ENCODE data around the gene NELL1.
"Not testable (repeated sequence)": the region's sequence is repeated elsewhere in the genome, so short reads cannot be mapped to it uniquely, and the experiment has no call there.

The NELL1 gene

DNA sequence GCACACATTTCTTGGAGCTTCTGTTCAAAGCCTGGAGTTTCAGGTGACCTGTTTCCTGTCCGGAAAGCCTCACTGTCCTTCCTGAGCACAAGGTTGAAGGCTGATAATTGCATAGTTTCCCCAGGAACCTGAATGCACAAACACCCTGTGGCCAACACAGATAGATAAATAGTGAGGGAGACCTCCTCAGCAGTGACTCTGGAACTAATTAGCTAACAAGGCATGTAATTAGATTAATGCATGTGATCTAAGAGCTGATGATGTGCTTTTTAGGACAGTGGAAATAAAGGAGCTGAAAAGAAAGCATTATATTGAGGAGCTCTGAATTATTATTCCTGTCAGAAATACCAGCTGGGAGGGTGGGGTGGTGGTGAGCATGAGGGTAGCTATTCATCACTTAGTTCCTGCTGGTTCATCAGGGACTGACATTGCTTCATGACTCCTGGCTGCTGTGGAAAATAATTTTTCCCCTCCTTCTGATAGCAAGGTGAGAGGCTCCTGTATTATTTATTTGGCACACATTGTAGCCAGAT, 101.1 kb downstream of the NELL1 start:
- DNase-seq (ENCODE audit: low spot score): no peak

DNA sequence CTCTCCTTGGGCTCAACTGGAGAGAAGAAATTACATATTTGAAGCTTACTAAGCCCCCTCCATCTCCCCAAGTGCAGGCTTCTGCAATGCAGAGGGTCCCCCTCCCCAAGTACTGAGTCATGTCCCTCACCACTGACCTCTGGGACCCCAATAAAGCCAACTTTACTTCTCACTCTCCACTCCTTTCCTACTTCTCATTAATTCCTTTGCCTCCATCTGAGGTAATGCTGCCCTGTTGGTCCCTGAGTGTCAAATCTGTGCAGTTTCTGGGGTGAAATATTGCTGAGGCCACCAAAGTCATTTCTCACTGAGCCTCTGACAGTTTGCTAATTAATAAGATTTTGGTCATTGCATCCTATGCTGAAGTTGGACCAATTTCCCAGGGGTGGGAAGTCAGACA, 101.6 kb downstream of the NELL1 start:
- DNase-seq (ENCODE audit: low spot score): no peak

DNA sequence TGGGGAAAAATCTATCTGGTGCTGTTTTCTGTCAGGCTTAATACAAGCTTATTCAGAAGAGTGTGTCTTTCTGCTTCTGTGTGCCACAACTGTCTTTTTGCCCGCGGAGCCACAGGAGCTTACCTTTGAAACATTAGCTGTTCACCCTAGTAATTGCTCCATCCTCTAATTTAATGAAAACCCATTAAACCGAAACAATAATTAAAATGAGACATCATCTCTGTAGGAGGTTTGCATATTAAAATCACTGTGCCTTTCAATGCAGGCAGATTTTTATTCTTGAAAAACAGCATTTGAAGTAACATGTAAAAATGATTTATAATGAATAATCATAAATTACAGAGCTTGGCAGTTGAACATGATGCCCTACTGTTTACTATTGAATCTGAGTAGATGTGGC, 102.3 kb downstream of the NELL1 start:
- no peak for DNase-seq (ENCODE audit: low spot score)

DNA sequence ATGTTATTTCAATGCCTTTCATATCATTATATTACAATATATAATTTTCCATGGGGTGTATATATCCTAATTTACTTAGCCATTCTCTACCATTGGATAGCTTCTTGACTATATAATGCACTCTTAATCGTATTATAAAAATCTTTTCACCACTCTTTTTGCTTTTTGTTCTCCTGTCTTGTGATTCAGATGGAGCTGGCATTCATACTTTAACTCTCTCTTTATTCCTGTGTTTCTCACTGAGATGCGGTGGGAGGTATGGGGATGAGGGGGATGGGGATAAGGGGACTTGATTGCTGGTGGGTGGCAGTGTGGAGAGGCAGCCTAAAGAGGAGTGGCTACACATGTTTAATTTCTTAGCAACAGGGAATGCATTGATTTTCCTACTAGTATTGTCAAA, 105.9 kb downstream of the NELL1 start:
- no peak for DNase-seq (ENCODE audit: low spot score)

DNA sequence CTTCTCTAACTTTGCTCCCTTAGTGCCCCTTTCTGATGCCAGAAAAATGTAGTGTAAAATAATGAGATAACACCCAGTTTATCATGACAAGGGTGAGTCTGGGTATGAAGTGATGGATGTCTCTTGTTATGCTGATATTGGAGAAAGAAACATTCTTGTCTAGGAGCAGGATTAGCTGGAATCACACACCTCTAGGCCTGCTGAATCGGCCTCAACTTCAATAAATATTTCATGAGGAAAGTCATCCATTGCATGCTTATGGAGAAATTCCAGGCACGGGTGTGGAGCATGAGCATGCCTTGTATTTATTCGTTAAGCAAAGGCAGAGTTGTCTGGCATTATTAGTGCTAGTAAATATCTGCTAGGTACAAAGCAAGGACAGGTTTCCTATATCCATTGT, 113.4 kb downstream of the NELL1 start:
- no peak for DNase-seq (ENCODE audit: low spot score)

DNA sequence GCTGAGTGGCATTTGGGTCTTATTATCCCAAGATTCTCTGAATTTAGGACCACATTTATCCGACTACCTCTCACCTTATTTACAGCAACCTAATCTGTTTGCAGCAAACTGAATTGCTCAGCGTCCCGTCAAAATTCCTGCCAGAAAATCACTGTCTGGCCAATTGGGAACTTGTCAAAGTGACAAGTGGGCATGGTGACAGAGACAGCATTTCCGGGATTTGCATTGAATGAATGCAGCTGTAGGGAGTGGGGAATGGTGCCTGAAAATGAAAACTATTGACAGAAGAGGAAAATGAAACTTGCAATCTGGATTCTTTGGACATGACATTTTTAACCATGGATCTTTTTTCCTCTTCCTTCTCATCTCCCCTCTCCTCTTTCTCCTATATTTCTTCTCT, 113.8 kb downstream of the NELL1 start:
- no peak for DNase-seq (ENCODE audit: low spot score)

DNA sequence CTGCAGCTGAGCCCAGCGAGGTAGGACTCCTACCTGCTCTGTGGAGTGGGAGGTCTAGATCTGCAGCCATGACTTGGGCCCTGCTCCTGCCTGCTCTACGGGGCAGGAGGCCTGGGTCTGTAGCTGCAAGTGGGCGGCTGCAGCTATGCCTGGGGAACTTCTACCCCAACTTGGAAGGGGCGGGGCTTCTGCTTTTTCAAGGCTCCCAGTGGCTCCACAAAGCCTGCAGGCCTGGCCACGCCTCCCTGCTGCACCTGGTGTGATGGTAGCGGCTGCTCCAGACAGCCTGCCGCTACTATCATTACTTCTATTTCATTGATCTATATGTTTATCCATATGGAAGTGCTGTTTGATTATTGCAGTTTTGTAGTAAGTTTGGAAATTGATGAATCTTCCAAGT, 121.2 kb downstream of the NELL1 start:
- DNase-seq (ENCODE audit: low spot score): no peak

DNA sequence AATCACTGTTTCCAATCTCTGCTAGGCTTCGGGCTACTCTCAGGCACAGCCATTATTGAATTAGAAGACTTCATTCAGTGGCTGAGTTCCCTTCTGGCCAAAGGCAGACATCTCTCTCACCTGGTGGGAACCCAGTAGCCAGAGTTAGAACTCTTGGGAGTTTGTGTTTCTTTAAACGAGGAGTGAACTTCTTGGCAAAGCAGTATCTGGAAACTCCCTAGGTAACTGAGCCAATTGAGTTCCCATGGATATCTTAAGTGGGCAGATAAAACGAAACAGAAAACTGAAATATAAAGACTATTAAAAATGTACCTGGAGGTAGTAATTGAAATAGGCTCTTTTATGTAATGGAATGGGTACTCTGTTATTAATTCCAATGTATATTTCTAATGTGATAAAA, 125.6 kb downstream of the NELL1 start:
- DNase-seq (ENCODE audit: low spot score): no peak

DNA sequence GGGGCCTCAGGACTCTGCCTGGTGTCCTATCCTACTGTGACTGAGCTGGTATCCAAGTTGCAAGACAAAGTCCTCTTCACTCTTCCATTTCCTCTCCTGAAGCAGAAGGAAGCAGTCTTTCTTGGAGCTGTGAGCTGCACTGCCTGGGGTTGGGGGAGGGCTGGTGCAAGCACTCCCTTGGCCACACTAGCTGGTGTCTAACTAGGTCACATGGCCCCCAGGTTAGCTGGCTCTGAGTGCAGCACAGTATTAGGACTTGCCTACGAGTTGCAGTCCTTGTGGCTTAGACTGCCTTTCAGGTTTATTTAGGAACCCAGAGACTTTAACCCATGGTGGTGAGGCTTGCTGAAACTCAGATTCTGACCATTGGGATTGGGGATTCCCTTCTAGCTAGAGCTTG, 138.9 kb downstream of the NELL1 start:
- DNase-seq (ENCODE audit: low spot score): no peak

DNA sequence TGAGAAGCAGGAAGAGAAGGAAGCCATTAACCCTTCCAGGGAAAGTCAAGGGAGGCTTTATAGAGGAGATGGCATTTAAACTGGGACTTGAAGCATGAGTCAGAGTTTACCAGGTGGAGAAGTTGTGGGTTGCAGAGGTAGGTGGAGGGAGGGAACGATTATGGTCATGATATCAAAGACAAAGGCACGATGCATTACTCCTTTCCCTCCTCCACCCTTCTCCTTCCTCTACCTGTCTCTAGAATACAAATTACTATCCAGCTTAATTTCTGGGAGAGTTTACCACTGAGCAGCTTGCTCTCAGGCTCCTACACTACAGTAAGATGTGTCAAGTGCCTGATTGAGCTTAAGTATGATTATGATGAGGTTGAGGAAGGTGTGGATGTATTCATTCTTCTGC, 151.7 kb downstream of the NELL1 start:
- no peak for DNase-seq (ENCODE audit: low spot score)

DNA sequence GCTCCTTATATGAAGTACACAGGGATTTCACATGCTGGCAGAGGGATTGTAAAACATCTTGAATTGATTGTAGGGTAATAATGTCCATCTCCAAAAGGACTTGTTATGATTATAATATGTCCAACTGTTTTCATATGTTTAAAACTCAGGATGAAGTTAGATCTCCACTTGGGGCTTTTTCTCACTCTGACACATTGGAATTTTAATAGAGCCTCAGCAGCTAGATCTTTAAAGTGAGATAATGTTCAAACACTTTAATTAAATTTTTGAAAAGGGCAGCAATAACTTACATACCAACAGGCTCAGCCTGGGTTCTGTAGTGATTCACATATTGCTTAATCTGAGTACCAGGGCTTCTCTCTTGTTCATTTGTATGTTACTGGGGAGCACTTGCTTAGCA, 152.1 kb downstream of the NELL1 start:
- DNase-seq (ENCODE audit: low spot score): no peak

DNA sequence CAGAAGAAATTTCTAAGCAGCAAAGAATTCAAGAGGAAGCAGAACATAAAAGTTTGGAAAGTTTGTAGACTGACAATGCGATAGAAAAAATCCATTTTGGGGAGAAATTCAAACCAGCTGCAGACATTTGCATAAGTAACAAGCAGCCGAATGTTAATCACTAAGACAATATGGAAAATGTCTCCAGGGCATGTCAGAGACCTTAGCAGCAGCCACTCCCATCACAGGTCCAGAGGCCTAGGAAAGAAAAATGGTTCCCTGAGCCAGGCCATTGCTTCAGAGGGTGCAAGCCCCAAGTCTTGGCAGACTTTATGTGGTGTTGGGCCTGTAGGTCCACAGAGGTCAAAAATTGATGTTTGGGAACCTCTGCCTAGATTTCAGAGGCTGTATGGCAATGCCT, 155.4 kb downstream of the NELL1 start:
- DNase-seq (ENCODE audit: low spot score): no peak

DNA sequence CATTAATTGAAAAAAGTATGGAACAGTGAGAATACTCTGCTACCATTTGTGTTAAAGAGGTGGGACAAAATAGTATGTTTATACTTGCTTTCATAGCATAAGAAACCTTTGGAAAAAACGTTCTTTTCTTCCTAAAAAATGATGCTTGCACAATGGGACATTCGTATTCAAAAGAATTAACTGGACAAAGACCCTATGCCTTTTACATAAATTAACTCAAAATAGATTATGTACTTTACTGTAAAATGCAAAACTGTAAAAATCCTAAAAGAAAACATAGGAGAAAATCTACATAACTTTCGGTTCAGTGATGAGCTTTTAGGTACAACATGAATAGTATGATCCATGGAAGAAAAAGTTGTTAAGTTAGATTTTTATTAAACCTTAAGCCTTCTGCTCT, 166.2 kb downstream of the NELL1 start:
- no peak for DNase-seq (ENCODE audit: low spot score)

DNA sequence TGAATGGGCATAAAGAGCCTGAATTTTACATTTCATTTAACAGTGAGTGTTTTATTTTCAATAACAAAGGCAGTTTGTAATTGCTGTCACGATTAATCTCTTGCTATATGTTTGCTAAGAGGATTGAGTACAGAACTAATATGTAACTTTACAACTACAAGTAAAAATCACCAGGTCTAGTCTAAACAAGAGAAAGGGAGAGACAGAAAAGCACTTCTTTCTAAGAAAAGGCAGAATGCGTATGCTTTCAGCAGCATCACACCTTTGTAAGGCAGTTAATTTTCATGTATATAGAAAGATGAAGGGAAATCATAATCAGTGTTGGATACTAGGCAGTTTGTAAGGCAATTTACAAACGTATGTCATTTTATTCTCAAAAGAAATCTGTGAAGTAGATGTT, 169.8 kb downstream of the NELL1 start:
- no peak for DNase-seq (ENCODE audit: low spot score)

DNA sequence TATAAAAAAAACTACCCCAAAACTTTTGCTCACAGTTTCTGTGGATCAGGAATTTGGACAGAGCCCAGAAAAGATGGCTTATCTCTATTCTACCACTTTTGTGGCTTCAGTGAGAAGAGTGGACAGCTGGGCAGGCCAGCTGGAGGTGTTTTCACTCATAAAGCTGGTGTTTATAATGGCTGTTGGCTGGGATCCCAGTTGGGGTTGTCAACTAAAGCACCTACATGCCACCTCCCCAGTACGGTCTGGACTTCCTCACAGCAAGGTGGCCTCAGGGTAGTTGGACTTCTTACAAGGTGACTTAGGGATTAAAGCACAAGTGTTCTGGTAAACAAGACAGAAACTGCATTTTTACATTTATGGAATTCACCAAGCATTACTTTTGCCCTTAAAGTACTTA, 171.0 kb downstream of the NELL1 start:
- no peak for DNase-seq (ENCODE audit: low spot score)

DNA sequence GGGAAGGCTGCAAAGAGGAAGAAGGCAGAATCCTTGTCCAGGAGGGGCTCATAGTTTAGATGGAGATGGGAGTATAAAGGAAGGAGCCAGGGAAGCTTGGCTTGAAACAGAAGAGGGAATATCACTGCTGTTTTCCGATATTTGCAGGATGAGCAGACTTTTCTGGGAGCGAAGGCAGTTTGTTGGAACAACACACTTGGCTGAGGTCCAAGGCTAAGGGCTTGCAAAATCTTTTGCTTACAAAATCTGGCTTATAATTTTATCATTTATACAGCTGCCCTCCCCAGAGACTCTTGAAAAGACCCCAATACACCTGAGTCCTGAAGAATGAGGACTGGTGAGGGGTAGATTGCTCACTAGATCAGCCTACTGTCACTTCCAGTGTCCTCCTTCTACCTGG, 174.8 kb downstream of the NELL1 start:
- no peak for DNase-seq (ENCODE audit: low spot score)

DNA sequence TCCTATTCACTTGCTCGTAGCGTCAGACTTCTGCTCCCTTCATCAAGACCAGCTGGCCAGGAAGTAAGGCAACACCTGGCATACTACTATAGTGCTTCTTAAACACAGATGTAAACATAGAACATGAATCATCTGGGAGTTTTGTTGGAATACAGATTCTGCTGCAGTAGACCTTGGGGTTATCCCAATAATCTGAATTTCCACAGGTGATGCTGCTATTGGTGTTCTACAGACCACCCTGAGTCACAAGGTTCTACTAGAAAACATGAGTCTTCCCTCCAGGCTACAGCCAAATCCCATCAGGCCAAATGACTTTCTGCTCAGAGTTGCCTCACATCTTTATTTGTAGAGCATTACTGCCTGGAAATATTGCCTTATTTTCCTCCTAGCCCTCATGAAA, 175.2 kb downstream of the NELL1 start:
- no peak for DNase-seq (ENCODE audit: low spot score)

DNA sequence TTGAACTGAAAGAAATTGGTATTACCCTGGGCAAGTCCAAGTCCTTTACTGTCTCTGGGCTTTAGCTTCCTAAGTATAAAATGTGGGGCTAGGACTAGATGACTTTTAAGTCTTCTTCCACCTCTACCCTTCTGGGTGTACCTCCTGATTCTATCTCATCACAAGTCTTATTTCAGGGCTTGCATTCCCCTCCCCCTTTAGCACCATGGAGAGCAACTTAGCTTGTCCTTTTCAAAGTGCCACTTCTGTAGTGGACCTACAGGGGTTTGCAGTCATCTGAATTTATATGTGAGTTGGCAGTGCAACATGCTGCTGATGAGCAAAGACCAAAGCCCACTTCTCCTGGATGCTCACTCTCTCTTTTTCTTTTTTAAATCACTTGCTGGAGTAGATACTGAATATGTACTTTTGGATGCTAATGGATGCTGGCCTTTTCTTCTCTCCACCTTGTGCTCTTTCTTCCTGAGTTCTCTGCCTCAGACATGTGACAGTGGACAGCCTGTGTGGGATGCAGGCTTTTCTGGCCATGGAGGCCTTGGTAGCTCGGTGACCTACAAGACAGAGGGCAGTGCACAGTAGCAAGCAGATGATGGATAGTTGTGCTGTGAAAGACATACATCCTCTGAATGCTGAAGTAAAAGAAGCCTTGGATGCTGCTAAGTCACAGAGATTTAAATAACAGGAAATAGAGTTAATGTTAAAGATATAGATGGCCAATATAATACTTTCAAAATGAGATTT, 185.0 kb downstream of the NELL1 start:
- no peak for DNase-seq (ENCODE audit: low spot score)

DNA sequence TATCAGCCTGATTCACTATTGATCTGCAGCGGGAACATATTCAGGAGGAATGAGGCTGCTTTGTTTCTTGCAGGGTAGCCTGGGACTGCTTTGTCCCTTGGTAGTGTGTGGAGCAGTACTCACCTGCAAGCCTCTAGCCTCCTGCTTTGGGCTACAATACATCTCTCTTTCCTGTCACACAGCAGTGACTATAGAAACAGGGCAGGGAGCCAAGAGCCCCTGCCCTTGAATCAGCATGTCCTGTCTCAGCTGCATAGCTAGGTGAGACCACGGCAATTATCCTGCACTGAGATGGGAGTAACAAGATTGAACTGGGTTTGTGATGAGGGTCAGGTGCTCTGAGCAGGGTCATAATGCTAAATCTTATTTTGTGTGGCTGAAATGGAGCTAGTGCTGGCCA, 191.9 kb downstream of the NELL1 start:
- no peak for DNase-seq (ENCODE audit: low spot score)

DNA sequence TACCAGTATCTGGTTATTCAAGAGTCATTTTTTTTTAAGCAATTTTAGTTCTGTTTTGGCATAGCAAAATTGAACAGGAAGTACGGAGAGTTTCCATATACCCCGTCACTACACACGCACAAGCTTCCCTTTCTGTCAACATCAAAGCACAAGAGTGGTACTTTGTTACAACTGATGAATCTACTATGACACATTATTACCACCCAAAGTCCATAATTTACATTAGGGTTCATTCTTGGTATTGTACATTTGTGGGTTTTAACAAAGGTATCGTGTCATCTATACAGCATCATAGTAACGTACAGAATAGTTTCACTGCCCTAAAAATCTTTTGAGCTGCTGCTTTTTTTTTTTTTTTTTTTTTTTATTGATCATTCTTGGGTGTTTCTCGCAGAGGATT, 192.9 kb downstream of the NELL1 start:
- DNase-seq (ENCODE audit: low spot score): not testable (repeated sequence)

DNA sequence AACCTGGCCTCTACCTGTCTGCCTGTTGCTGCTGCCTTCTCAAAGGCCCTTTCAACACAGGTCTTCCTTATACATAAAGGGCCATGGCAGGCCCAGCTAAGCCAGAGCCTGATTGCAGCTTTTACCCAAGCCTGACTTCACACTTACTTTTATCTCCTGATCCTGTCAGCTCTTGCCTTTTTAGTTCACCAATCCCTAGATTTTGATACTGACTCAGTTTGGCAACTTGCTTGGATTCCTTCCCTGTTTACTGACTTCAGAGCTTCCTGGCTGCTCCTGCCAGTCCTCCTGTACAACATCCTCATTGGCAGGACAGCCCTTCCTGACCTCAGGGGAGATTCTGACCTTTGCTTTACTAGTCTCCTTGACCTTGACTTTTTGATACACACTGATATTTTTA, 195.2 kb downstream of the NELL1 start:
- no peak for DNase-seq (ENCODE audit: low spot score)

DNA sequence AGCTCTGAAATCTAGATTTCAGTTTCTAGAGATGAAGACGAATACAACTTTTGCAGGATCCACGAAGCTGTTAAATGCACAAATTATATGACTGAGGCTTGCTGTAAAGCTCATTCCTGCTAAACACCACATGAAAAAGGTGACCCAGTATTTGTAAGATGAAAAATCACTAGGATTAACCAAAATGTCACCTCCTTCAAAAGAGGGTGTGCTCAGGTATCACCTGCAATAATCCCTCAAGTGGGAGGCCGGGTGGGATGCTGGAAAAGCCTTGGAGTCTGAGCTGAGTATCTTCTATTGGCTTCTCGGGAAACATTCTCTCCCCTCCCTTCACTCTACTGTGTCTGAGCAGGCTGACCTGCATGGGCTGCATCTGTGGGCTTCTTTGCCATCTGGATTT, 195.8 kb downstream of the NELL1 start:
- no peak for DNase-seq (ENCODE audit: low spot score)

DNA sequence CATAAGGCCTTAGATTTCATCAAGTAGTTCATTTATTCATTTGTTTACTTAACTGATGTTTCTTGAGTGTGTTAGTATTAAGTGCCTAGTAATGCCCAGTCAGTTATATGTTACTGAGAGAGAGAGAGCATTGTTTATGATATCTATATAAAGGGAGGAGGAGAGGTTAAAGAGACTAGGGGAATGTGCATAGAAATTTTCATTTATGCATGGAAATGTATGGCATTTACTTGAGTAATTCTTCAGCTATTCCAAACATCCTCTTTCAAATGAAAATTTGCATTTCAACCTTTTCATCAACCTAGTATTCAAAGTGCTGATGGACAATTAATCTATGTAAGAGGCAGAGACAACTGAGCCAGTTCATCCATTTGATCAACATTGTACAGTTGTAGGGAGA, 199.7 kb downstream of the NELL1 start:
- no peak for DNase-seq (ENCODE audit: low spot score)

DNA sequence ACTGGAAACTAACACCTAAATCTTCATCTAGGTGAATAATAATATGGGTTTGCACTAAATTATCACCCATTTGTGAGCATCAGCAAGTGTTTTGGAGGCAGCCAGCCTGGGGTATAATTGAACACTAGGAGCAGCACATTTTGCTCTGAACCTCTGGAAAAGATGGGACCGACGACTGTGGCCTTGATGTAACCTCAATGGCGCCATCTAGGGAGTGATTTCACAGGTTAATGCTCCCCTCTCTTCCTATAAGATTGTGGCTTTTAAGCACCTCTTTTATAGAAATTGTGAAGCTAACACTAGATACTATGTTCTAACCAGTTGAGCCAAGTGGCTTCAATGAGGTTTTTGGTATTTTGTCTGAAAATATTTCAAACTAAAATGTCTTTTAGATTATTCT, 203.7 kb downstream of the NELL1 start:
- DNase-seq (ENCODE audit: low spot score): no peak

Data from AG08395 (cell line).